Vagina (tissue), 2 donors: ENCODE data around the gene CETN1.

ENCODE experiments used
- CTCF ChIP-seq, 3 experiments: fragments of 450-650 bp in 2 of 3; fragments of 200-600 bp in 1 of 3; sonication (generic) in 1 of 3; IDR thresholded peaks; one replicate each; pipeline ENCODE4 v1.5.1; 2017 to 2019; ENCODE audit warnings: antibody characterized with exemption in 3 of 3, mild to moderate bottlenecking in 2 of 3, moderate library complexity in 2 of 3
- POLR2A ChIP-seq, 2 donors: fragments of 450-650 bp; IDR thresholded peaks; one replicate each; pipeline ENCODE4 v1.6.1; 2017; ENCODE audit warnings: antibody characterized with exemption in 2 of 2, mild to moderate bottlenecking in 2 of 2, moderate library complexity in 2 of 2
- POLR2AphosphoS5 ChIP-seq, 2 donors: sonication (generic); formaldehyde crosslinking; IDR thresholded peaks; one replicate each; pipeline ENCODE4 v1.9.0; 2017; ENCODE audit warnings: antibody characterized with exemption in 2 of 2, mild to moderate bottlenecking in 2 of 2, low read depth in 1 of 2; ENCODE audit not compliant: insufficient read depth in 1 of 2

- TF ChIP-seq POLR2A (IDR thresholded peaks at IDR 0.05), result no peak
- no peak for TF ChIP-seq POLR2AphosphoS5 (IDR thresholded peaks at IDR 0.05; ENCODE audit: insufficient read depth in 1 of 2, low read depth in 1 of 2)
- no peak for TF ChIP-seq CTCF (IDR thresholded peaks at IDR 0.05)
These were observed 14.6 kb upstream of the CETN1 start for GRCh38 chr18:565562-566061.
